ENCODE measurements around the gene AMPH.

GRCh38 chr7:38535073-38535472 lies 96.1 kb downstream of the AMPH start:
- TF ChIP-seq POLR2AphosphoS5 (IDR thresholded peaks at IDR 0.05) (no peak), CTCF (IDR thresholded peaks at IDR 0.05) (no peak)

Data from transverse colon (tissue), 4 donors.